Left cardiac atrium (tissue), 4 donors: Measurements from ENCODE around the gene UBQLN3. TPM values are rescaled to one million over a fixed set of nuclear protein-coding genes. Genes with fewer than 3 reads are reported as not detected.

ENCODE experiments used
- ATAC-seq, 2 donors: fragments of 200-7000 bp; cut with Tn5 transposase; one replicate each; pipeline ENCODE4 v1.9.1; 2020; ENCODE audit warnings: mild to moderate bottlenecking in 2 of 2, moderate library complexity in 2 of 2
- DNase-seq: peaks from one replicate; pipeline ENCODE4 v3.0.0-alpha.2; 2020
- intact Hi-C, 2 donors: fragments of 100-400 bp; cut with DNase I; formaldehyde crosslinking; loops; one replicate each; pipeline versions ENCODE4 v1.14.1 to v1.15.1; 2022 to 2023
- long read RNA-seq: library from polyadenylated mRNA; unstranded; transcript quantifications from one replicate; pipeline ENCODE4 v2.0.0, GENCODE V29; 2021
- total RNA-seq, 2 donors: library from RNA; stranded (reverse); fragmentation: NEBNext Ultra II Directional; extraction: Animal tissue kit (Norgen Biotek cat#: 25700); gene quantifications; one replicate each; pipeline ENCODE4 v1.2.1, GENCODE V29; 2021
- donor health status: DM: no; HTN: yes; CAD: no.
- donor health status: DM: no; HTN: yes; CAD: no; lungs with severe emphysema.
- donor health status: DM: yes; HTN: yes; CAD: no.
- donor health status: Dilated cardiomyopathy.

UBQLN3 gene
- under 1 TPM; 0.13 to 0.15 TPM for total RNA-seq
- long read RNA-seq, result 0 reads

- intact Hi-C loops, result no loop called here
- DNase-seq (no peak), ATAC-seq (no peak)
Measured at GRCh38 chr11:5509803-5510202, at the start of gene UBQLN3. Gene UBQLN3, minus strand, starts transcription at chr11:5509957. Its CDS starts 399 bp downstream, at chr11:5509558.

- intact Hi-C loops, result no loop called here
- ATAC-seq (no peak), DNase-seq (no peak)
Measured at GRCh38 chr11:5557751-5558150, 48.0 kb upstream of the UBQLN3 start.

GRCh38 chr11:5556596-5557188 is 46.9 kb upstream of the UBQLN3 start:
- DNase-seq (no peak), ATAC-seq (no peak)
- intact Hi-C loops, result no loop called here

- DNase-seq (no peak), ATAC-seq (no peak)
- intact Hi-C loops, result no loop called here
Measured at GRCh38 chr11:5553343-5553742, 43.6 kb upstream of the UBQLN3 start.

GRCh38 chr11:5550440-5551095 is 40.8 kb upstream of the UBQLN3 start:
- intact Hi-C loops, result no loop called here
- ATAC-seq (no peak), DNase-seq (no peak)

GRCh38 chr11:5548440-5548839 is 38.7 kb upstream of the UBQLN3 start, which contains the start of gene OR52H1:
Gene OR52H1, minus strand, starts transcription at chr11:5548540. Its CDS starts 3,035 bp downstream, at chr11:5545505.
- intact Hi-C loops, result no loop called here
- no peak for ATAC-seq
- no peak for DNase-seq

GRCh38 chr11:5547982-5548381 is 38.2 kb upstream of the UBQLN3 start:
- ATAC-seq (no peak), DNase-seq (no peak)
- intact Hi-C loops, result no loop called here

GRCh38 chr11:5546457-5546856 is 36.7 kb upstream of the UBQLN3 start:
- intact Hi-C loops, result no loop called here
- no peak for ATAC-seq
- no peak for DNase-seq

GRCh38 chr11:5541427-5541826 is 31.7 kb upstream of the UBQLN3 start:
- ATAC-seq, result no peak
- intact Hi-C loops, result no loop called here
- no peak for DNase-seq

- DNase-seq (no peak), ATAC-seq (no peak)
- intact Hi-C loops, result no loop called here
Measured at GRCh38 chr11:5536482-5536881, 26.7 kb upstream of the UBQLN3 start.

GRCh38 chr11:5534046-5534445 is 24.3 kb upstream of the UBQLN3 start:
- ATAC-seq, result no peak
- DNase-seq, result no peak
- intact Hi-C loops, result no loop called here

GRCh38 chr11:5531053-5531831 is 21.5 kb upstream of the UBQLN3 start:
- DNase-seq, result no peak
- intact Hi-C loops, result no loop called here

GRCh38 chr11:5528495-5528894 is 18.7 kb upstream of the UBQLN3 start:
- no peak for ATAC-seq
- no peak for DNase-seq
- intact Hi-C loops, result no loop called here

More at GRCh38 chr11:5531053-5531831, 21.5 kb upstream of the UBQLN3 start:
- no peak for ATAC-seq

GRCh38 chr11:5527716-5528115 is 18.0 kb upstream of the UBQLN3 start:
- no peak for ATAC-seq
- intact Hi-C loops, result no loop called here
- DNase-seq, result no peak

- intact Hi-C loops, result no loop called here
- ATAC-seq (no peak), DNase-seq (no peak)
Measured at GRCh38 chr11:5524756-5525155, 15.0 kb upstream of the UBQLN3 start.

- no peak for DNase-seq
- ATAC-seq, result no peak
- intact Hi-C loops, result no loop called here
Measured at GRCh38 chr11:5522308-5522707, 12.6 kb upstream of the UBQLN3 start.

GRCh38 chr11:5521540-5521939 is 11.8 kb upstream of the UBQLN3 start:
- ATAC-seq, result no peak

GRCh38 chr11:5516599-5516998 is 6.8 kb upstream of the UBQLN3 start, which contains the start of gene UBQLNL:
Gene UBQLNL, minus strand, starts transcription at chr11:5516699. Its CDS starts 258 bp downstream, at chr11:5516441.
- ATAC-seq, result no peak
- intact Hi-C loops, result no loop called here

More at GRCh38 chr11:5521540-5521939, 11.8 kb upstream of the UBQLN3 start:
- no peak for DNase-seq
- intact Hi-C loops, result no loop called here

GRCh38 chr11:5514841-5515240 is 5.1 kb upstream of the UBQLN3 start:
- no peak for DNase-seq
- intact Hi-C loops, result no loop called here
- no peak for ATAC-seq

More at GRCh38 chr11:5516599-5516998, 6.8 kb upstream of the UBQLN3 start, which contains the start of gene UBQLNL:
- no peak for DNase-seq

- intact Hi-C loops, result no loop called here
- ATAC-seq (no peak), DNase-seq (no peak)
Measured at GRCh38 chr11:5508605-5509004, 1.2 kb downstream of the UBQLN3 start.
